Testis (tissue), 2 donors: ENCODE data around the gene ARL9.

Experiments
- CTCF ChIP-seq, 3 experiments: fragments of 450-650 bp in 2 of 3; fragments of 200-600 bp in 1 of 3; sonication (generic) in 1 of 3; IDR thresholded peaks; one replicate each; pipeline ENCODE4 v1.5.1; 2016 to 2019; ENCODE audit warnings: antibody characterized with exemption in 3 of 3, mild to moderate bottlenecking in 2 of 3, moderate library complexity in 1 of 3
- POLR2A ChIP-seq: fragments of 450-650 bp; IDR thresholded peaks from one replicate; pipeline ENCODE4 v1.6.1; 2017; ENCODE audit warnings: antibody characterized with exemption, mild to moderate bottlenecking, moderate library complexity

GRCh38 chr4:56530269-56531148, 24.9 kb downstream of the ARL9 start:
- TF ChIP-seq CTCF (IDR thresholded peaks at IDR 0.05) (no peak), POLR2A (no peak)
